ENCODE data around the gene RBM25.
"Not testable (repeated sequence)": the region's sequence is repeated elsewhere in the genome, so short reads cannot be mapped to it uniquely, and the experiment has no call there.

The RBM25 gene

GRCh38 chr14:73167727-73168126 is 109.4 kb downstream of the RBM25 start:
- FAIRE-seq (no peak), DNase-seq (ENCODE audit: insufficient read length, low spot score) (no peak)

GRCh38 chr14:73168274-73168673 is 109.9 kb downstream of the RBM25 start:
- FAIRE-seq (peak; percentile 77), DNase-seq (ENCODE audit: insufficient read length, low spot score) (no peak)

- FAIRE-seq, result no peak
- no peak for DNase-seq (ENCODE audit: insufficient read length, low spot score)
These were observed 110.4 kb downstream of the RBM25 start for GRCh38 chr14:73168691-73169090.

- not testable (repeated sequence) for DNase-seq (ENCODE audit: insufficient read length, low spot score); FAIRE-seq
These were observed 111.5 kb downstream of the RBM25 start for GRCh38 chr14:73169855-73170254.

GRCh38 chr14:73170686-73171085 is 112.4 kb downstream of the RBM25 start:
- FAIRE-seq, result peak; percentile 31
- DNase-seq (ENCODE audit: insufficient read length, low spot score), result no peak

GRCh38 chr14:73172500-73172899 is 114.2 kb downstream of the RBM25 start:
- FAIRE-seq (no peak), DNase-seq (ENCODE audit: insufficient read length, low spot score) (no peak)

- peak; percentile 50 for DNase-seq (ENCODE audit: insufficient read length, low spot score)
- no peak for FAIRE-seq
These were observed 114.9 kb downstream of the RBM25 start for GRCh38 chr14:73173092-73173735.
